GM19468 (cell line): Measurements from ENCODE around the gene DMXL1.
"Not testable (repeated sequence)": the region's sequence is repeated elsewhere in the genome, so short reads cannot be mapped to it uniquely, and the experiment has no call there.

Experiments
- ATAC-seq: cut with Tn5 transposase; IDR thresholded peaks from one replicate; pipeline ENCODE4 v1.9.1; 2021; ENCODE audit warnings: mild to moderate bottlenecking, moderate library complexity, moderate number of reproducible peaks; ENCODE audit not compliant: unreplicated experiment; ENCODE audit errors: extremely low read depth

Gene DMXL1

DNA sequence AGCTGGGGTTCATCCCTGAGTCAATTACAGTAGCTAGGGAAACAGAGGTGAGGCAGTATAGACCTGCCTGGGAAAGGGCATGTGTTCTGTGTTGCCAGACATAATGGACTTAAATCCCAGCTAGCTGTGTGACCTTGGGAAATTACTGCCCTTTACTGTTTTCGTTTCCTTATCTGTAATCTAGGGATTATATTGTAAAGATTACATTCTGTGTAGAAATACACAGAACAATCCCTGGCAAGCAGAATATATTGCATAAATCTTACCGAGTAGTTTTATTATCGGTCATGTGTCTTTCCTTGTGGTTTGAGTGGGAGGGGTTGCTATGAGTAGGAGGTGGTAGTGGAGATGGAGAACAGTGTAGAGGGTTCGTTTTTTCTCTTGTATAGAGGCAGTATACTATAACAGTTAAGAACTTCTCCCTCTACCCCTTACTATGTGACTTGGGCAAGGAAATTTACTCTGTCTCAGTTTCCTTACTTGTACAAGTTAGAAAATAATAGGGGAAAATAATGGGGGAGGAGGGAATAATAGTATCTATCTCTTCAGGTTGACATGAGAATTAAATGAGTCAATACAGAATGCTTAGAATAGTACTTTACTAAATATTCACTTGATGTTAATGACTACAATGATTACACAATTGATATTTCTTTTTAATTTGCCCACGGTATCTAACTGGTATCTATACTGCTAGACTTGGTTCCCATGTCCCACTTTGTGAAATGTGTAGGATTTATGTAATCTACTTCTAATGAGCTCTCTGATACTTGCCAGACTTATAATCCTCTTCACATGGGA is 7.1 kb upstream of the DMXL1 start:
- ATAC-seq: peak; percentile 43

DNA sequence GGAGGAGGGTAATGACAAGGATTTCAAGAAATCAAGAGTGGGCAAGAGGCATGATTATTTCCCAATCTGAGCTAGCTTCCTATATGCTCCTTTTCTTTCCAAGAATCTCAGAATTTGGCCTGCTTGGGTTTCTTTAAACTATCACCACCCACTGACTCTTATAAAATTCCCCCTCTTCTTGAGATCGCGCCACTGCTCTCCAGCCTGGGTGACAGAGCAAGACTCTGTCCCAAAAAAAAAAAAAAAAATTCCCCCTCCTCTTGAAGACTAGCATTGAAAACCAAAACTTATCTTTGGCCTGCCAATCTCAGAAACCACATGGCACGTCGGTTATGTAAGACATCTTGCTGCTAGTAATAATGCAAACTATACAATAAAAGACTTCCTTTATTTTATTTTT is 3.4 kb upstream of the DMXL1 start:
- no peak for ATAC-seq

DNA sequence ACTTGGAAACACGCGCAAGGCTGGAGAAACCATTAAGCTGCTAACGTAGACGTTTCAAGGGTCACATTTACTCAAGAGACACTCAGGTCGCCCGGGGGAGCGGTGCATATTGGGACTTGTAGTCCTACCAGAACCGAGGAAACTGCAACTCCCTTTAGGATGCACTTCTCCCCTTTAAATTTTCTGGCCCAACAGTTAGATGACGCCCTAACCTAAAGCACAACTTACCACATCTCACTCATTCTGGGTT is 384 bp upstream of the DMXL1 start:
- peak; percentile 33 for ATAC-seq

DNA sequence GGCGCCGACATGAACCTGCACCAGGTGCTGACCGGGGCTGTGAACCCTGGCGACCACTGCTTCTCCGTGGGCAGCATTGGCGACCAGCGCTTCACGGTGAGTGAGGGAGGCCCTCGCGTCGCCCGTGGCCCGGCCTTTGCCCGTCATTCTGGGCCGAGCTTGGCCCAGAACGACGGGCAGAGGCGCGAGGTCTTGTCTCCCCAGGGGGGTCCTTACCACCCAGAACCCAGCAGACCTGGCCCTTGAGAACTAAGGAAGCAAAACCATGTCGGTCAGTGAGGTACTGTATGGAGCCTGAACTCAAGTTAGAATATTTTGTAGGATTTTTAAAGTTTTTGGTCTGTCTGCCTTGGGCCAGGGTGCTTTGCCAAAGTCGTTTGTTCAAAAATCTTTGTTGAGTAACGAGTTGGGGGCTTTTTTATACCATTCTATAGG is 691 bp downstream of the DMXL1 start:
- no peak for ATAC-seq

- ATAC-seq: no peak
Observed at GRCh38 chr5:119072496-119072895, 1.6 kb downstream of the DMXL1 start.

- not testable (repeated sequence) for ATAC-seq
Observed at GRCh38 chr5:119073746-119074337, 3.0 kb downstream of the DMXL1 start.

DNA sequence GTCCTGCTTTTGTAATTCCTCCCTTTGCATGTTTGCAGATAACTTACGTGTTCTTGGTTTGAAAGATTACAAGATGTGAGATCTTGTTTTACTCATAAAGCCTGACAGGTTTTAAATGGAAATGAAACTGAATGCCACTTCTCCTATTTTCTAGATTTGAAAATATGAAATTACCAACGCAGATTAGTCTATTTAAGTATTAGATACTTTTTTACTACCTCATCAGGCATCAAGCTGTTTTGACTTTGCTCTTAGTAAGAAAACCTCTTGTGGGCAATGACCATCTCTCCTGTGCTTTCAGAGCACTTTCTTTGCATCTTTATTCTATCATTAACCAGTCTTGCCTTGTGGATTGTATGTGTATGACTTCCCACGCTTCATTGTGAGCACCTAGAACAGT is 3.5 kb downstream of the DMXL1 start:
- peak; percentile 30 for ATAC-seq

DNA sequence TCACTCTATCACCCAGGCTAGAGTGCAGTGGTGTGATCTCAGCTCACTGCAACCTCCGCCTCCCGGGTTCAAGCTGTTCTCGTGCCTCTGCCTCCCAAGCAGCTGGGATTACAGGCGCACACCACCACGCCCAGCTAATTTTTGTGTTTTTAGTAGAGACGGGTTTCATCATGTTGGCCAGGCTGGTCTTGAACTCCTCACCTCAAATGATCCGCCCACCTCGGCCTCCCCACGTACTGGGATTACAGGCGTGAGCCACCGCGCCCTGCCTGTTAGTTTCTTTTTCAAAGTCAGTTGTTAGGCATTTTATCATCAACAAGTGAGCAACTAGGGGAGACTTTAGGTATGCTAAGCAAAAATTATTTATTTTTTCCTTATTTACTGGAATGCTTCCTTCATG is 4.4 kb downstream of the DMXL1 start:
- ATAC-seq: not testable (repeated sequence)

- no peak for ATAC-seq
Observed at GRCh38 chr5:119076080-119076479, 5.2 kb downstream of the DMXL1 start.

DNA sequence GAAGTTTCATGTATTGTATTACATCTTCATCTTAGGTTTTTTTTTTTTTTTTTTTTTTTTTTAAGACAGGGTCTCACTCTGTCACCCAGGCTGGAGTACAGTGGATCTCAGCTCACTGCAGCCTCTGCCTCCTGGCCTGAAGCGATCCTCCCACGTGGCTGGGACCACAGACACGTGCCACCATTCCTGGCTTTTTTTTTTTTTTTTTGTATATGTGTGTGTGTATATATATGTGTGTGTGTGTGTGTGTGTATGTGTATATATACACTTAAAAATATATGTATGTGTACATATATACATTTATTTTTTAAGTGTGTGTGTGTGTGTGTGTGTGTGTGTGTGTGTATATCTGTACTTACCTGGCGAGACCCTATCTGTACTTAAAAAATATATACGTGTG is 6.6 kb downstream of the DMXL1 start:
- ATAC-seq: no peak

GRCh38 chr5:119078071-119078846 is 7.4 kb downstream of the DMXL1 start:
- no peak for ATAC-seq

DNA sequence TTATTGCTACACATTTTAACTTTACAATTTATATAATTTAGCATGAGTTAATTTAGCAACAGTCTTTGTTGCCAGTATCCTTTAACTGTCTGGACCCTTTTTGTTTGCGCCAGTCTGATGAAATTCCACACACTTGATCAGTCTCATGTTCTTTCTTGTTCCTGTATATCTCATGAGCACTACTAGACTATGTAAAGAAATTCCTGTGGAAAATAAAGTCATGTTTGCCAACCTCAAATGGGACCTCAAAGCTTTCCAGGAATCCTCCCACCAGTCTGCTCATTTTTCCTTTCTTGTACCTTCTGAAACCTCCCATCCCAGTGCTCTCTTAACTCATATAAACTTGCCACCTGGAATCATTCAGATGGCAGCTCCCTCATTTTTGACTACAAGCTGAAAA is 8.0 kb downstream of the DMXL1 start:
- ATAC-seq: no peak

DNA sequence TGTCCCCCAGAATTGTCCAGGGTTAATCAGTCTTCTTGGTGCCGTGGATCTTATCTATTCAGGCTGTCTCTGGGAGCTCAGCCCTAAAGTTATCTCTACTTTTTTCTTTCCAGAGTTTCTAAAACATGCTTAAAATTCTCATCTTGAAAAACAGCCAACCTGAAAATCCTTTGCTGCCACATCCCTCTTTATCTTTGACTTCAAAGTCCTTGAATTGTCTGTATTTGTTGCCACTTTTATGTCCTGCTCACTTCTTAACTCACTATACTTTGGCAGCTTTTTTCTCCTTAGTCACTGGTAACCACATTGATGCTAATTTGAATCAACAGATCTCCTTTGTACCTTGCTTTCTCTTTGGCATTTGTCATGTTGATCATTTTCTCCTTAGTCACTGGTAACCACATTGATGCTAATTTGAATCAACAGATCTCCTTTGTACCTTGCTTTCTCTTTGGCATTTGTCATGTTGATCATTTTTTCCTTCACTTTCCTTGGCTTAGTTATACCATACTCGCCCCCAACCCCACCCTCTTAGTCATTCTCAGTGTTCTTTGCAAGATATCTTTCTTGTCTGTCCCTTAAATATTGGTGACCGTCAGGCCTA is 8.5 kb downstream of the DMXL1 start:
- no peak for ATAC-seq

- ATAC-seq: no peak
Observed at GRCh38 chr5:119080936-119081335, 10.0 kb downstream of the DMXL1 start.

- no peak for ATAC-seq
Observed at GRCh38 chr5:119082691-119083090, 11.8 kb downstream of the DMXL1 start.

DNA sequence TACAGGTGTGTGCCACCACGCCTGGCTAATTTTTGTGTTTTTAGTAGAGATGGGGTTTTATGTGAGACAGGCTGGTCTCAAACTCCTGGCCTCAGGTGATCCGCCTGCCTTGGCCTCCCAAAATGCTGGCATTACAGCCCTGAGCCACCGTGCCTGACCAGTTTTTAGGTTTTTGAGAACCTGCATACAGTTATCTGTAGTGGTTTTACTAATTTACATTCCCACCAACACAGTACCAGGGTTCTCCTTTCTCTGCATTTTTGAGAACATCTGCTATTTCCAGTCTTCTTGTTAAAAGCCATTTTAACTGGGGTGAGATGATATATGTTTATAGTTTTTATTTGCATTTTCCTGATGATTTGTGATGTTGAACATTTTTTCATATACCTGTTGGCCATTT is 12.8 kb downstream of the DMXL1 start:
- ATAC-seq: peak; percentile 56

GRCh38 chr5:119088438-119088837 is 17.6 kb downstream of the DMXL1 start:
- ATAC-seq: no peak

- no peak for ATAC-seq
Observed at GRCh38 chr5:119095611-119096010, 24.7 kb downstream of the DMXL1 start.

DNA sequence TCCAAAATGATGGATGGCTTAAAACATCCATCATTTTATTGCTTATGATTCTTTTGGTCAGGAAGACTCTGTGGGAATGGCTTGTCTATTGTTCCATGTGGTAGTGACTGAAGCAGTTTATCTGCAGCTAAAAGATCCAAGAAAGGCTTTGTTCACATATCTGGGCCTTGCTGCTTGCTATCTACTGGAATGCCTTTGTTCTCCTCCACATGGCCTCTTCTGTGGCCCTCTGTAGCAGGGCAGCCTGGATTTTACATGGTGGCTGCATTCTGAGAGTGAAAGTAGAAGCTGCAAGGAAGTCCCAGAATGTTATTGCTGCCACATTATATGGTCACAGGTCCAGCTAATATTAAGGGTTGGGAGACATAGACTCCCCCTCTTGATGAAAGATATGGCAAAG is 35.1 kb downstream of the DMXL1 start:
- ATAC-seq: no peak

GRCh38 chr5:119112151-119112550 is 41.3 kb downstream of the DMXL1 start:
- ATAC-seq: no peak

- no peak for ATAC-seq
Observed at GRCh38 chr5:119117237-119117636, 46.4 kb downstream of the DMXL1 start.
